PC-3 (cell line): Measurements from ENCODE around the gene OR52N2.

ENCODE experiments used
- EZH2 ChIP-seq: fragments of 300-600 bp; sonication (generic); IDR thresholded peaks from one replicate; pipeline ENCODE4 v1.6.1; 2017; ENCODE audit warnings: antibody characterized with exemption, mild to moderate bottlenecking, low read length; ENCODE audit not compliant: unreplicated experiment
- EZH2phosphoT487 ChIP-seq: fragments of 300-600 bp; sonication (generic); IDR thresholded peaks from 2 replicates; pipeline ENCODE4 v1.6.1; 2018; ENCODE audit warnings: mild to moderate bottlenecking, antibody characterized with exemption, low read length, borderline replicate concordance
- TF ChIP-seq, protein P1 (sequence below): fragments of 300-600 bp; sonication (generic); conservative IDR thresholded peaks from 2 replicates; pipeline ENCODE4 v1.5.1; 2017; ENCODE audit warnings: antibody characterized with exemption, low read depth, mild to moderate bottlenecking, low read length

- TF ChIP-seq, protein P1, sequence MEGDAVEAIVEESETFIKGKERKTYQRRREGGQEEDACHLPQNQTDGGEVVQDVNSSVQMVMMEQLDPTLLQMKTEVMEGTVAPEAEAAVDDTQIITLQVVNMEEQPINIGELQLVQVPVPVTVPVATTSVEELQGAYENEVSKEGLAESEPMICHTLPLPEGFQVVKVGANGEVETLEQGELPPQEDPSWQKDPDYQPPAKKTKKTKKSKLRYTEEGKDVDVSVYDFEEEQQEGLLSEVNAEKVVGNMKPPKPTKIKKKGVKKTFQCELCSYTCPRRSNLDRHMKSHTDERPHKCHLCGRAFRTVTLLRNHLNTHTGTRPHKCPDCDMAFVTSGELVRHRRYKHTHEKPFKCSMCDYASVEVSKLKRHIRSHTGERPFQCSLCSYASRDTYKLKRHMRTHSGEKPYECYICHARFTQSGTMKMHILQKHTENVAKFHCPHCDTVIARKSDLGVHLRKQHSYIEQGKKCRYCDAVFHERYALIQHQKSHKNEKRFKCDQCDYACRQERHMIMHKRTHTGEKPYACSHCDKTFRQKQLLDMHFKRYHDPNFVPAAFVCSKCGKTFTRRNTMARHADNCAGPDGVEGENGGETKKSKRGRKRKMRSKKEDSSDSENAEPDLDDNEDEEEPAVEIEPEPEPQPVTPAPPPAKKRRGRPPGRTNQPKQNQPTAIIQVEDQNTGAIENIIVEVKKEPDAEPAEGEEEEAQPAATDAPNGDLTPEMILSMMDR, result no peak
- no peak for TF ChIP-seq EZH2phosphoT487
- no peak for TF ChIP-seq EZH2
These were observed 6.8 kb downstream of the OR52N2 start for GRCh38 chr11:5815534-5815933.
